ENCODE results near the gene ALDH1A2.
"Not testable (repeated sequence)": the region's sequence is repeated elsewhere in the genome, so short reads cannot be mapped to it uniquely, and the experiment has no call there.

The ALDH1A2 gene

GRCh38 chr15:58010983-58011382 lies 54.5 kb downstream of the ALDH1A2 start:
- H3K4me3 Mint-ChIP-seq: no peak overlapping the region
- H3K36me3 Mint-ChIP-seq: no peaks in the 10 kb centered on the region
- ATAC-seq: no peak
- H3K27ac Mint-ChIP-seq: no peak overlapping the region
- no peaks in the 10 kb centered on the region for H3K4me1 Mint-ChIP-seq
- H3K9me3 Mint-ChIP-seq: no peaks in the 10 kb centered on the region
- DNase-seq (ENCODE audit: low spot score in 2 of 2): no peak

GRCh38 chr15:58003810-58004209 lies 61.7 kb downstream of the ALDH1A2 start:
- DNase-seq (ENCODE audit: low spot score in 2 of 2) (no peak), ATAC-seq (no peak)
- Mint-ChIP-seq H3K27ac (no peak overlapping the region), H3K4me3 (no peak overlapping the region), H3K9me3 (no peaks in the 10 kb centered on the region), H3K4me1 (no peaks in the 10 kb centered on the region), H3K36me3 (no peaks in the 10 kb centered on the region)

GRCh38 chr15:58002338-58003126 lies 63.0 kb downstream of the ALDH1A2 start:
- H3K9me3 Mint-ChIP-seq: no peaks in the 10 kb centered on the region
- no peaks in the 10 kb centered on the region for H3K36me3 Mint-ChIP-seq
- DNase-seq (ENCODE audit: low spot score in 2 of 2) (no peak), ATAC-seq (no peak)
- H3K4me3 Mint-ChIP-seq: no peak overlapping the region
- H3K4me1 Mint-ChIP-seq: no peaks in the 10 kb centered on the region
- no peak overlapping the region for H3K27ac Mint-ChIP-seq

GRCh38 chr15:57999699-58000098 lies 65.8 kb downstream of the ALDH1A2 start:
- H3K36me3 Mint-ChIP-seq; H3K9me3 Mint-ChIP-seq; H3K4me1 Mint-ChIP-seq; H3K4me3 Mint-ChIP-seq; H3K27ac Mint-ChIP-seq; ATAC-seq; DNase-seq (ENCODE audit: low spot score in 2 of 2): not testable (repeated sequence)

GRCh38 chr15:57996561-57996960 lies 69.0 kb downstream of the ALDH1A2 start:
- Mint-ChIP-seq H3K4me3 (no peak overlapping the region), H3K36me3 (no peaks in the 10 kb centered on the region), H3K9me3 (no peaks in the 10 kb centered on the region), H3K4me1 (no peaks in the 10 kb centered on the region), H3K27ac (no peak overlapping the region)
- no peak for ATAC-seq
- DNase-seq (ENCODE audit: low spot score in 2 of 2): no peak

GRCh38 chr15:57994221-57995049 lies 71.1 kb downstream of the ALDH1A2 start:
- no peak for DNase-seq (ENCODE audit: low spot score in 2 of 2)
- ATAC-seq: no peak
- H3K36me3 Mint-ChIP-seq: no peaks in the 10 kb centered on the region
- no peak overlapping the region for H3K4me3 Mint-ChIP-seq
- H3K27ac Mint-ChIP-seq: no peak overlapping the region
- H3K4me1 Mint-ChIP-seq: no peaks in the 10 kb centered on the region
- H3K9me3 Mint-ChIP-seq: no peaks in the 10 kb centered on the region

- H3K9me3 Mint-ChIP-seq: no peaks in the 10 kb centered on the region
- no peaks in the 10 kb centered on the region for H3K4me1 Mint-ChIP-seq
- no peak overlapping the region for H3K27ac Mint-ChIP-seq
- H3K4me3 Mint-ChIP-seq: no peak overlapping the region
- ATAC-seq (no peak), DNase-seq (ENCODE audit: low spot score in 2 of 2) (no peak)
- no peaks in the 10 kb centered on the region for H3K36me3 Mint-ChIP-seq
These were observed 71.9 kb downstream of the ALDH1A2 start for GRCh38 chr15:57993409-57994145.

- H3K9me3 Mint-ChIP-seq: no peaks in the 10 kb centered on the region
- DNase-seq (ENCODE audit: low spot score in 2 of 2): no peak
- ATAC-seq: no peak
- no peaks in the 10 kb centered on the region for H3K36me3 Mint-ChIP-seq
- no peak overlapping the region for H3K4me3 Mint-ChIP-seq
- H3K27ac Mint-ChIP-seq: no peak overlapping the region
- H3K4me1 Mint-ChIP-seq: no peaks in the 10 kb centered on the region
These were observed 72.7 kb downstream of the ALDH1A2 start for GRCh38 chr15:57992761-57993355.

GRCh38 chr15:57973534-57973933 lies 92.0 kb downstream of the ALDH1A2 start:
- H3K4me1 Mint-ChIP-seq: no peaks in the 10 kb centered on the region
- no peak overlapping the region for H3K27ac Mint-ChIP-seq
- H3K9me3 Mint-ChIP-seq: no peaks in the 10 kb centered on the region
- no peak overlapping the region for H3K4me3 Mint-ChIP-seq
- ATAC-seq (no peak), DNase-seq (ENCODE audit: low spot score in 2 of 2) (no peak)
- H3K36me3 Mint-ChIP-seq: no peaks in the 10 kb centered on the region

- Mint-ChIP-seq H3K27ac (no peak overlapping the region), H3K9me3 (no peaks in the 10 kb centered on the region)
- DNase-seq (ENCODE audit: low spot score in 2 of 2): no peak
These were observed 92.6 kb downstream of the ALDH1A2 start for GRCh38 chr15:57972864-57973263.

GRCh38 chr15:57969996-57970395 lies 95.5 kb downstream of the ALDH1A2 start:
- Mint-ChIP-seq H3K27ac (no peak overlapping the region), H3K4me3 (no peak overlapping the region), H3K9me3 (no peaks in the 10 kb centered on the region), H3K36me3 (no peaks in the 10 kb centered on the region), H3K4me1 (no peaks in the 10 kb centered on the region)
- DNase-seq (ENCODE audit: low spot score in 2 of 2) (no peak), ATAC-seq (no peak)

More at GRCh38 chr15:57972864-57973263, 92.6 kb downstream of the ALDH1A2 start:
- Mint-ChIP-seq H3K4me1 (no peaks in the 10 kb centered on the region), H3K36me3 (no peaks in the 10 kb centered on the region), H3K4me3 (no peak overlapping the region)
- no peak for ATAC-seq

- Mint-ChIP-seq H3K4me3 (no peak overlapping the region), H3K27ac (no peak overlapping the region), H3K9me3 (no peaks in the 10 kb centered on the region), H3K4me1 (no peaks in the 10 kb centered on the region), H3K36me3 (no peaks in the 10 kb centered on the region)
- no peak for ATAC-seq
- DNase-seq (ENCODE audit: low spot score in 2 of 2): no peak
These were observed 96.2 kb downstream of the ALDH1A2 start for GRCh38 chr15:57969355-57969754.

GRCh38 chr15:57962887-57963286 lies 102.6 kb downstream of the ALDH1A2 start:
- no peak overlapping the region for H3K27ac Mint-ChIP-seq
- ATAC-seq: no peak
- H3K4me3 Mint-ChIP-seq: no peak overlapping the region
- no peaks in the 10 kb centered on the region for H3K9me3 Mint-ChIP-seq
- no peaks in the 10 kb centered on the region for H3K4me1 Mint-ChIP-seq
- H3K36me3 Mint-ChIP-seq: no peaks in the 10 kb centered on the region
- DNase-seq (ENCODE audit: low spot score in 2 of 2): no peak

- ATAC-seq: no peak
- no peaks in the 10 kb centered on the region for H3K9me3 Mint-ChIP-seq
- H3K36me3 Mint-ChIP-seq: no peaks in the 10 kb centered on the region
- H3K4me1 Mint-ChIP-seq: no peaks in the 10 kb centered on the region
- no peak overlapping the region for H3K27ac Mint-ChIP-seq
- DNase-seq (ENCODE audit: low spot score in 2 of 2): no peak
- no peak overlapping the region for H3K4me3 Mint-ChIP-seq
These were observed 103.6 kb downstream of the ALDH1A2 start for GRCh38 chr15:57961919-57962318.

- Mint-ChIP-seq H3K36me3 (no peaks in the 10 kb centered on the region), H3K4me3 (no peak overlapping the region), H3K4me1 (no peaks in the 10 kb centered on the region)
These were observed 108.4 kb downstream of the ALDH1A2 start for GRCh38 chr15:57957113-57957512.

More at GRCh38 chr15:57957113-57957512, 108.4 kb downstream of the ALDH1A2 start:
- Mint-ChIP-seq H3K9me3 (no peaks in the 10 kb centered on the region), H3K27ac (no peak overlapping the region)
- DNase-seq (ENCODE audit: low spot score in 2 of 2) (no peak), ATAC-seq (no peak)
